ENCODE results near the gene VPREB3. TPM values are rescaled to one million over a fixed set of nuclear protein-coding genes. Genes with fewer than 3 reads are reported as not detected.
A peak's percentile ranks its signal among the peaks of the same experiment; 100 is the strongest.

Gene VPREB3
- total and polyA plus RNA-seq, 2 donors (not counting 1 experiment from before 2014, with no cell fraction given), result 92.7 to 461 TPM

DNA sequence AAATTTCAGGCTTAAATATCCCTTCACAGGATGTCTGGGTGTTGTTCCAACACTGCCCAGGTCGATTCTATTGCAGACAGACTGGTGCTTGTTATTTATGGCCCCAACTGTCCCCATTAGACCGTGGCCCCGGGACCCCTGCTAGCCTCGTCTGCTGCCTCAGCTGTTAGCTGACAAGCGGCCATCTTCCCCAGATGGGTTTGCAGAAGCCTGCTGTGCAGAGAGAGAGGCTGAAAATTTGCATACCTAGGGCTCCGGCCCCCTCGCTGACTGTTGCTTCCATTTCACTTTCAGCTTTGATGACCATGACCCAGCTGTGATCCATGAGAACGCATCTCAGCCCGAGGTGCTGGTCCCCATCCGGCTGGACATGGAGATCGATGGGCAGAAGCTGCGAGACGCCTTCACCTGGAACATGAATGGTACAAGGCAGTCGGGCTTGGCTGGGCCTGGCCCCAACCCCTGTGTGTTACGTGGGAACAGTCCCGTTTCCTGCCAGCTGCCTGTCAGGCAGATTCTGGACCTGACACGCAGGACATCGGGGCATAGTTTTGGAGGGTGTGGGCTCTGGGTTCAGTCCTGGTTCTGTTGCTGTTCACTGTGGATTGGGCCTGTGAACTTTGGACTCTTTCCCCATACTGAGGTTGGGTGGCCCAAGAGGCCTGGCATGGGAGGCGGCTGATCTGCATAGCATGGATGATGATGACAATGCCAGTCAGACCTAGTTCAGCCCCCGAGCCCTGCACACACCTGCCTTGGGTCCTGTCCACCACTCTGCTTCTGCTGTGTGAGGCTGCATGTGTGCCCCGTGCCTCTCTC, 49.0 kb upstream of the VPREB3 start:
- ATAC-seq (ENCODE audit: low read depth), result no peak

More for the DNA sequence above, 49.0 kb upstream of the VPREB3 start:
- Histone ChIP-seq H3K4me3 (ENCODE audit: control extremely low read depth in 1 of 5, extremely low read depth in 1 of 5, insufficient read depth in 1 of 5, low read depth in 2 of 5, low read length in 4 of 5) (peak overlapping the region in 4 of 5 experiments; percentile 37 to 52 (median 40)), H3K79me2 (ENCODE audit: control insufficient read depth, insufficient read depth, low read length) (peaks cover 56% of the 10 kb centered on the region), H3K36me3 (replicated peaks in 1 of 2; ENCODE audit: control extremely low read depth in 1 of 2, control insufficient read depth in 1 of 2, extremely low read depth in 1 of 2, insufficient read depth in 2 of 2, low read length in 1 of 2) (peaks cover 7 to 56% of the 10 kb centered on the region in 2 experiments), H3K4me1 (ENCODE audit: control insufficient read depth in 2 of 2, insufficient read depth in 2 of 2, low read length in 2 of 2) (peaks cover 77 to 90% of the 10 kb centered on the region in 2 donors), H2AFZ (ENCODE audit: insufficient read depth, low read depth, low read length, poor library complexity, severe bottlenecking) (no peak overlapping the region), H3K27ac (ENCODE audit: low read length in 2 of 2) (peak overlapping the region; percentile 92 to 93), H3K9me3 (ENCODE audit: control extremely low read depth in 1 of 3, control insufficient read depth in 2 of 3, insufficient read depth in 1 of 3, low read length in 2 of 3) (no peaks in the 10 kb centered on the region), H3K4me2 (replicated peaks; ENCODE audit: low read depth, low read length, poor library complexity, severe bottlenecking) (peak overlapping the region; percentile 61), H3K27me3 (replicated peaks in 1 of 4; ENCODE audit: control extremely low read depth in 1 of 4, control insufficient read depth in 3 of 4, insufficient read depth in 4 of 4, low read length in 3 of 4) (no peaks in the 10 kb centered on the region), H4K20me1 (ENCODE audit: control insufficient read depth, insufficient read depth, low read length, poor library complexity, severe bottlenecking) (no peaks in the 10 kb centered on the region), H3K9ac (ENCODE audit: low read length) (peak overlapping the region; percentile 51)
- 69% methylated on average over 20 of the region's 21 CpGs for WGBS (ENCODE audit: insufficient coverage)
- DNase-seq, result peak; percentile 43
- no peak for TF ChIP-seq EZH2 (IDR thresholded peaks at IDR 0.05; ENCODE audit: borderline replicate concordance, insufficient read depth, low read depth, low read length, poor library complexity, severe bottlenecking)
- TF ChIP-seq, protein P1, sequence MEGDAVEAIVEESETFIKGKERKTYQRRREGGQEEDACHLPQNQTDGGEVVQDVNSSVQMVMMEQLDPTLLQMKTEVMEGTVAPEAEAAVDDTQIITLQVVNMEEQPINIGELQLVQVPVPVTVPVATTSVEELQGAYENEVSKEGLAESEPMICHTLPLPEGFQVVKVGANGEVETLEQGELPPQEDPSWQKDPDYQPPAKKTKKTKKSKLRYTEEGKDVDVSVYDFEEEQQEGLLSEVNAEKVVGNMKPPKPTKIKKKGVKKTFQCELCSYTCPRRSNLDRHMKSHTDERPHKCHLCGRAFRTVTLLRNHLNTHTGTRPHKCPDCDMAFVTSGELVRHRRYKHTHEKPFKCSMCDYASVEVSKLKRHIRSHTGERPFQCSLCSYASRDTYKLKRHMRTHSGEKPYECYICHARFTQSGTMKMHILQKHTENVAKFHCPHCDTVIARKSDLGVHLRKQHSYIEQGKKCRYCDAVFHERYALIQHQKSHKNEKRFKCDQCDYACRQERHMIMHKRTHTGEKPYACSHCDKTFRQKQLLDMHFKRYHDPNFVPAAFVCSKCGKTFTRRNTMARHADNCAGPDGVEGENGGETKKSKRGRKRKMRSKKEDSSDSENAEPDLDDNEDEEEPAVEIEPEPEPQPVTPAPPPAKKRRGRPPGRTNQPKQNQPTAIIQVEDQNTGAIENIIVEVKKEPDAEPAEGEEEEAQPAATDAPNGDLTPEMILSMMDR (IDR thresholded peaks at IDR 0.05), result no peak
- peaks cover 79% of the 10 kb centered on the region for H3K4me1 Mint-ChIP-seq
- POLR2A ChIA-PET, result interaction anchor here (0.6 to 1.2 kb wide), 4 partner anchors 23 to 45 kb away, joined by 3 to 4 read pairs (median 3); no protein-coding TSS in a partner anchor
- no peaks in the 10 kb centered on the region for H3K27me3 Mint-ChIP-seq
- intact Hi-C loops (cut with micrococcal nuclease), result loop anchor here (10.0 kb wide), 1 partner anchor 752 kb away; the partner anchor contains the start of genes GUCD1 and SNRPD3
- peak overlapping the region; percentile 81 for H3K4me3 Mint-ChIP-seq
- H3K9me3 Mint-ChIP-seq (ENCODE audit: insufficient read depth), result no peaks in the 10 kb centered on the region
- peak overlapping the region; percentile 96 for H3K27ac Mint-ChIP-seq
- CTCF ChIA-PET, result interaction anchor here (1.0 to 1.2 kb wide), 2 partner anchors 32 to 45 kb away, joined by 3 read pairs; no protein-coding TSS in a partner anchor

Data from B cell (primary cell).